GM18909 (cell line): ENCODE data around the gene KIAA0825.

ENCODE experiments used
- ATAC-seq: cut with Tn5 transposase; IDR thresholded peaks from one replicate; pipeline ENCODE4 v1.9.1; 2021; ENCODE audit warnings: mild to moderate bottlenecking; ENCODE audit not compliant: unreplicated experiment, poor library complexity

Gene KIAA0825

GRCh38 chr5:94267350-94267899, 351.0 kb downstream of the KIAA0825 start:
- no peak for ATAC-seq

- ATAC-seq = no peak
Observed at GRCh38 chr5:94266170-94266569, 352.2 kb downstream of the KIAA0825 start.

- ATAC-seq = no peak
Observed at GRCh38 chr5:94263068-94263467, 355.3 kb downstream of the KIAA0825 start.

- no peak for ATAC-seq
Observed at GRCh38 chr5:94260096-94260495, 358.3 kb downstream of the KIAA0825 start.

GRCh38 chr5:94254214-94254613, 364.2 kb downstream of the KIAA0825 start:
- ATAC-seq = no peak

- no peak for ATAC-seq
Observed at GRCh38 chr5:94250985-94251384, 367.4 kb downstream of the KIAA0825 start.

GRCh38 chr5:94249430-94249829, 369.0 kb downstream of the KIAA0825 start:
- ATAC-seq = no peak

- ATAC-seq = no peak
Observed at GRCh38 chr5:94248175-94248875, 370.1 kb downstream of the KIAA0825 start.

GRCh38 chr5:94245608-94246007, 372.8 kb downstream of the KIAA0825 start:
- ATAC-seq = no peak

- no peak for ATAC-seq
Observed at GRCh38 chr5:94244921-94245320, 373.5 kb downstream of the KIAA0825 start.

GRCh38 chr5:94243612-94244011, 374.8 kb downstream of the KIAA0825 start:
- no peak for ATAC-seq

- ATAC-seq = no peak
Observed at GRCh38 chr5:94240993-94241651, 377.3 kb downstream of the KIAA0825 start.

GRCh38 chr5:94240596-94240992, 377.8 kb downstream of the KIAA0825 start:
- no peak for ATAC-seq

GRCh38 chr5:94240134-94240533, 378.3 kb downstream of the KIAA0825 start:
- no peak for ATAC-seq

GRCh38 chr5:94239266-94239665, 379.1 kb downstream of the KIAA0825 start:
- ATAC-seq = no peak

GRCh38 chr5:94234987-94235386, 383.4 kb downstream of the KIAA0825 start:
- no peak for ATAC-seq

GRCh38 chr5:94228791-94229190, 389.6 kb downstream of the KIAA0825 start:
- no peak for ATAC-seq

- no peak for ATAC-seq
Observed at GRCh38 chr5:94223235-94223634, 395.2 kb downstream of the KIAA0825 start.

GRCh38 chr5:94218374-94218773, 400.0 kb downstream of the KIAA0825 start:
- no peak for ATAC-seq

GRCh38 chr5:94217745-94218144, 400.7 kb downstream of the KIAA0825 start:
- no peak for ATAC-seq

- no peak for ATAC-seq
Observed at GRCh38 chr5:94217216-94217615, 401.2 kb downstream of the KIAA0825 start.

GRCh38 chr5:94212476-94212875, 405.9 kb downstream of the KIAA0825 start:
- no peak for ATAC-seq
